Measurements from ENCODE around the gene CDK8.

Gene CDK8

GRCh38 chr13:26390203-26390602 lies 136.3 kb downstream of the CDK8 start:
- no peak for ATAC-seq

GRCh38 chr13:26400545-26400944 lies 146.6 kb downstream of the CDK8 start:
- ATAC-seq = no peak

GRCh38 chr13:26401069-26401468 lies 147.1 kb downstream of the CDK8 start:
- no peak for ATAC-seq

- ATAC-seq = no peak
These were observed 147.7 kb downstream of the CDK8 start for GRCh38 chr13:26401578-26402021.

GRCh38 chr13:26406791-26407190 lies 152.9 kb downstream of the CDK8 start:
- no peak for ATAC-seq

- ATAC-seq = no peak
These were observed 157.3 kb downstream of the CDK8 start for GRCh38 chr13:26411206-26411605.

GRCh38 chr13:26412263-26412662 lies 158.3 kb downstream of the CDK8 start:
- ATAC-seq = no peak

- no peak for ATAC-seq
These were observed 159.2 kb downstream of the CDK8 start for GRCh38 chr13:26412936-26413716.

GRCh38 chr13:26420282-26420960 lies 166.5 kb downstream of the CDK8 start:
- ATAC-seq = no peak

- ATAC-seq = no peak
These were observed 168.1 kb downstream of the CDK8 start for GRCh38 chr13:26422036-26422435.

- no peak for ATAC-seq
These were observed 169.7 kb downstream of the CDK8 start for GRCh38 chr13:26423629-26424028.

GRCh38 chr13:26424181-26424580 lies 170.3 kb downstream of the CDK8 start:
- no peak for ATAC-seq

- ATAC-seq = no peak
These were observed 171.8 kb downstream of the CDK8 start for GRCh38 chr13:26425443-26426358.

GRCh38 chr13:26433776-26434175 lies 179.8 kb downstream of the CDK8 start:
- ATAC-seq = no peak

- no peak for ATAC-seq
These were observed 181.2 kb downstream of the CDK8 start for GRCh38 chr13:26435171-26435570.

GRCh38 chr13:26435646-26436045 lies 181.7 kb downstream of the CDK8 start:
- ATAC-seq = no peak

- no peak for ATAC-seq
These were observed 183.0 kb downstream of the CDK8 start for GRCh38 chr13:26436914-26437313.

GRCh38 chr13:26440111-26440510 lies 186.2 kb downstream of the CDK8 start:
- no peak for ATAC-seq

- ATAC-seq = no peak
These were observed 187.5 kb downstream of the CDK8 start for GRCh38 chr13:26441476-26441875.

- no peak for ATAC-seq
These were observed 188.6 kb downstream of the CDK8 start for GRCh38 chr13:26442541-26442940.

GRCh38 chr13:26445092-26445491 lies 191.2 kb downstream of the CDK8 start:
- ATAC-seq = no peak

GRCh38 chr13:26446751-26447150 lies 192.8 kb downstream of the CDK8 start:
- ATAC-seq = no peak

GRCh38 chr13:26448032-26448431 lies 194.1 kb downstream of the CDK8 start:
- ATAC-seq = no peak

All from activated CD4-positive, CD25-positive, alpha-beta regulatory T cell treated with anti-CD3 and anti-CD28 coated beads, Interleukin-2, amount 50 U/mL, for 24 hours (primary cell).